Activated T-cell treated with anti-CD3 and anti-CD28 coated beads, Interleukin-2, amount 50 U/mL, for 48 hours (primary cell): ENCODE results near the gene CACNA1E.
"Not testable (repeated sequence)": the region's sequence is repeated elsewhere in the genome, so short reads cannot be mapped to it uniquely, and the experiment has no call there.

ENCODE experiments used
- DNase-seq, 2 experiments: peaks; one replicate each; pipeline ENCODE4 v3.0.0-alpha.2; 2020

The CACNA1E gene

GRCh38 chr1:181832173-181832880 lies 349.0 kb downstream of the CACNA1E start:
- DNase-seq = not testable (repeated sequence)

DNA sequence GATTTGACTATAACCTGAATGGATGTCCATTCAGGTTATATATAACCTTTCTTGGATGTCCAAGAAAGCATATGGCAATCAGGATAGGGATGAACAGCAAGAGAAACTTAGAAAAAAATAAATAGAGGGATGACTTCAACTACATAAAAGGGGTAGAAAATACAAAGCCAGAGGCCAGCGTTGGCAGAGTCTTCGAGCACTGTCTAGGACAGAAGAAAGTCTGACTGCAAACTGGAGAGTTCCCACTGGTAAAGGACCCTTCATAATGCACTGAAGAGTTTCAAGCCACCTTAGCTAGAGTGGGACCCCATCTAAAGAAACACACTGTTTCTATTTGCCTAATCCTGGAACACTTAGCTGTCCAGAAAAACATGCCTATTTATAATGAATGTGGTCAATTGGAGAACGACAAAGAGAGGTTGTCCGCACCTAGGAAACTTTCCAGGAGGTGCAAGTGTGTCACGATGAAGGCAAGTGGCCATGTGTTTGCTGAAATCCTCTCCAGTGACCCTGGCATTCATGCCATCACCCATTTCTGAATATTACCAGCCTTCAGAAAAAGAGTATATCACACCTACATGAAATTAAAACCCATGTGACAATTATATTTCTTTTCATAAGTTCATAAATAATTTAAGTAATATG lies 362.8 kb downstream of the CACNA1E start:
- no peak for DNase-seq

- DNase-seq = no peak
These were observed 363.4 kb downstream of the CACNA1E start for GRCh38 chr1:181846681-181847080.

DNA sequence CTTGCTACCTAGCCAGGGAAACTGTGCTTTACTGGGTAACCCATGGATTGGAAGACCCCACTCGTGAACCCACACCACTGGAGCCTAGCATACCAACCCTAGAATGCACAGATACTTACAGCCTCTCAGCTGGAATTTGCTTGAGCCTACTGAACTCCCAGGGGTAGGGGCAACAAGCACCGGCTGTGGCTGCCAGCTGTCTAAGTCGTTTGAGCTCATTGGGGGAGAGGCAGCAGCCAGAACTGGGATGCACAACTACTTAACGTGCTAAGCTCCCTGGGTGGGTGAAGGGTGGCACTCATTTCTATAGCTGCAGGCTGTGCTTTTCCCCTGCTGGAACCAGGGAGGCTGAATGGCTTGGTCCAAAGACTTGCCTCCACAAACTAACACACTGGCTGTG lies 365.8 kb downstream of the CACNA1E start:
- no peak for DNase-seq

GRCh38 chr1:181854212-181854611 lies 370.9 kb downstream of the CACNA1E start:
- not testable (repeated sequence) for DNase-seq

GRCh38 chr1:181855380-181855779 lies 372.1 kb downstream of the CACNA1E start:
- no peak for DNase-seq
